NCI-H1092 treated with DMSO at 0.1 percent for 48 hours (cell line): Measurements from ENCODE around the gene DCP1A.
"Not testable (repeated sequence)": the region's sequence is repeated elsewhere in the genome, so short reads cannot be mapped to it uniquely, and the experiment has no call there.

Experiments
- DNase-seq: peaks from one replicate; lab custom pipeline; 2025; lab: John Stamatoyannopoulos, UW

Gene DCP1A

DNA sequence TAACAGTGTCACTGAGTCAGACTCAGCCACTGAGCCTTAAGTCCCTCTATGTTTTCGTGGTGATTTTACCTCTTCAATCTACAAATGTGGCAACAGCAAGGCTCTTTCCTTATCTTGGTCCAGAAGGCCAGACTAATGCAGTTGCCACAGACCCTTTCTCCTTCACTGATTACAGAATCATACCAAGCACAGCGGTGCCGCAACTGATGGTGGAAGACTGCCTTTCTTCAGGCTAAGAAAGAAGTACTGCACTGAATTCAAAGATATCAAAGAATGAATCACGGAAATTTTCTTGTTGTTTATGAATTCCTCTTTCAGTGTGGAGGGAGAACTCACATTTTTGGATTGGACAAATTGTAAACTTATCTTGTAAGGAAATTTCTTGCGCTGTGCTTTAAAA, 18.6 kb downstream of the DCP1A start:
- no peak for DNase-seq

DNA sequence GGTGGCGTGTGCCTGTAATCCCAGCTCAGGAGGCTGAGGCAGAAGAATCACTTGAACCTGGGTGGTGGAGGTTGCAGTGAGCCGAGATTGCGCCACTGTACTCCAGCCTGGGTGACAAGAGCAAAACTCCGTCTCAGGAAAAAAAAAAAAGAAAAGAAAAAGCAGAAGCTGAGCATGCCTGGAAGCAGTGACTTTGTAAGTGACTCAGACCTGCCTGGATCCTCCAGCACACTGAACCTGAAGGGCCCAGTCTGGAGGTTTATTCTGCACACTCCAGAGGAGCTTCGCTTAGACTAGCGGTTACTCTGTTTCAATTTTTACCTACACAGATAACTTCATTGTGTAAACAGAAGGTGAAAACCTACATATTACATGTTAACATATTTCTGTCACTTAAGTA, 19.4 kb downstream of the DCP1A start:
- not testable (repeated sequence) for DNase-seq

DNA sequence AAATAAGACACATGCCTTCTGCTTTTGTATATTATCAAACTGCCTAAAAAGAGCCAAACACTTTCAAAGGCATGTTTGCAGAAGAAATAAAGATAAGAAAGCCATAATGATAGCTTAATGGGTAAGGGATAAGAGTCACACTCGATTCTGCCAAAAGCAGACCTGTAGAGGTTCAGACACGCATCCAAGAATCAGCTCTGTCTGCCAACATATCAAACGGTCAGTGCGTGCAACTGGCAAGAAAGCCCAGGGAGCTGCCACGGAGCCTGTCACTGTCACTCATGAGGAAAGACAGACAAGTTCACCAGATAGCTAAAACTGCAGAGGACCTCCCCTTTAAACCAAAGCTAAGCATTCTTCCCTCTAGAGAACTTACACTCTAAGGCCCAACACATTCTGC, 23.2 kb downstream of the DCP1A start:
- no peak for DNase-seq

DNA sequence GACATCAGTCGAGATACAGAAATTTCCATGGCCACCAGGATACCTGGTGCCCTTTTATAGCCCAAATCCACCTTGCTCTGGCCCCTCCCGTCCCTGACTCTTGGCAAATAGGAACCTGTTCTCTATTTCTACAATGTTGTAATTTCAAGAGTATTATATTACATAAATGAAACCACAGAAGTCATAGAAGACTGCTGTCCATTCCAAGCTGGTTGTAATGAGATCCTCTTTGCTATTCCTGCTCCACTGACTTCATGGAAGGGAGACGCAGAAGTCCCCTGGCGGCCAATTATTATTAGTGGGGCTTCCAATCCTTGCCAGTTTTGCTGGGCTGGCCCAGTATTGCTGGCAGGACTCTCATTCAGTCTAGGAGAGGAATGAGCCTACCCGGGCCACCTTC, 26.6 kb downstream of the DCP1A start:
- DNase-seq = no peak

DNA sequence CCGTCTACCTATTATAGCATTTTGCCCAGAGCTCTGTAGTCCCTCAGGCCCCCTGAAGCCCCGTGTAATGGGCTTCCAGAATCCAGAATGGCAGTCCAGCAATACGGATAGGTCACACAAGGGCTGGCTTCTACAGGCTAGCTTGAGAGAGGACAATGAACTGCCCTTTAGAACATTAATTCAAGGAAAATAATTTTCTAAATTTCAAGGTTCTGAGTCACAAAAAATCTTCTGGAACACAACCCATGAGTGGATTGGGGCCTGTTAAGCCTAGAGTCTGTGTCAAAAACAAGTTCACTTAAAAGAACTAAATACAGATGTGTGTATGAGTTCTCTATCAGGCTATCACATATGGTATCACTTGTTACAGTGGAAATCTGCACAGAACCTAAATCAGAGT, 28.8 kb downstream of the DCP1A start:
- DNase-seq = no peak

DNA sequence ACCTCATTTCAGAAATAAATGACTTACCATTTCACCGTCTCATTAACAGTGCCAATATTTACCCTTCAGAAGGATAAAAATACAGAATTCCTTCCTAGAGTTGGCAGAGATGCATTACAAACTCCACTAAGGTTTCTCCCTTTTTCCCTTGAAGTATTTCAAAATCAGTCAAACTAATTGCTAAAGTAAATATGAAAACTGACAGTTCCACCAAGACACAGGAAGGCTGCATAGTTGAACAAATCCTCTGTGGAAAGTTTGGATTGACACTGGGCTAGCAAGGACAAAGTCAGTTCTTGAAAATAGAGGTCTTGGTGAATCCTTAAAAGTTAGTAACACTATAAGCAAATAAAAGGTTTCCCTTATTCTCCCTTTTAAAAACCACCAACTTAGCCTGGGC, 34.5 kb downstream of the DCP1A start:
- DNase-seq = no peak

DNA sequence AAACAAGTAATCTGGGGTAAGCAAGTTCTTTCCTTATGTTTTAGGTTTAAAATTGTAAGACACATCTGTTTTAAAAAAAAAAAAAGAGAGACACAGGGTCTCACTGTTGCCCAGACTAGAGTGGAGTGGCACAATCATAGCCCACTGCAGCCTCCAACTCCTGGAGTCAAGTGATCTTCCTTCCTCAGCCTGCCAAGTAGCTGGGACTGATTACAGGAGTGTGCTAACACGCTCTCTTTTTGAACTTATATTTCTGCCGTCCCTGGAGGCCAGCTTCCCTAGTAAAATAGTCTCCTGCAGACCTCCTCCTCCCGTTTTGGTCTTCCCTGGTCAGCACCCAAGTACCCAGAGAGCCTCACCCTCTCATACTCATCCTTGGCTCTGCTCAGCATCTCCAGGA, 35.5 kb downstream of the DCP1A start:
- no peak for DNase-seq

DNA sequence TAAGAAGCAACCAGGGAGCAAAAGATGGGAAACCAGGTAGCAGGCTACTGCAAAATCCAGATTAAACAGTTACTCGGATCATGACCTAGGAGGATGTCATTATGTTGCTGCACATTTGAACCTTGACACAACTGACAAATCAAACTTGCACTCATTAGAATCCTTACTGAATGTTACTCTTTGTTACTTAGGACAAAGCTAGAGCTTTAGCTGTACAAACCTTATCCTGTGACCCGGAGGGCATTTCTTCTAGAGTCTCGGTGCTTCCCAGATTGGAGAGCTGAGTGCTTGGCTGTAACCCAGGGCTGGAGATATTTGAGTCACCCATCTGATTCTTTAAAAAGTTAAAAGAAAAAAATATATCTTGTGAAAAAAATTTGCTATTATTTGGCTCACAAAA, 43.4 kb downstream of the DCP1A start:
- DNase-seq = no peak

DNA sequence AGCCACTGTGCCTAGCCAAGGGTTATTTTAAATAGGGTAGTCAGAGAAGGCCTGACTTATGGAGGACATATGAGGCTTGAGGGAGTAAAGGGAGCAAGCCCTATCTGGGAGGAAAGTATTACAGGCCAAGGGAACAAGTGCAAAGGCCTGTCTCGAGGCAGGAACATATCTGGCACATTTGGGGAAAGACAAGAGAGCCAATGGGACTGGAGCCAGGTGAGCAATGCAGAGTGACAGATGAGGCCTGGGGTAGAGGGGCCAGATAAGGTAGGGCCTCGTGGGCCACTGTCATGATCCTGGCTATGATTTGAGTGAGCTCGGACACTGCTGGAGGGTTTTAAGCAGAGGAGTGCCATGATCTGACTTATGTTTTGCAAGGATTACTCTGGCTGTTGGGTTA, 43.8 kb downstream of the DCP1A start:
- DNase-seq = no peak

DNA sequence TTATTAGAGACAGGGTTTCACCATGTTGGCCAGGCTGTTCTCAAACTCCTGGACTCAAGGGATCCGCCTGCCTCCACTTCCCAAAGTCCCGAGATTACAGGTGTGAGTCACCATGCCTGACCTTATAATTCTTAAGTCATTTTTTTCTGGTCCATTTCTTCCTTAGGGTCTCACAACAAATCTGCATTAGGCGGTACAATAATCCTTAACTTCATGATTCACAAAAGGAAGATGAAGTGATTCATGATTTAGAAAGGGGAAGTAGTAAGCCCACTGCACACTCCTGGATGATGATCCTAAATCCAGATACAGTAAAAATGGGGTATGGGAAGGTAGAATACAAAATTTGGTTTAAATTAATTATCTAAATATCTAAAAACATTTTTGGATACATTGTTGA, 46.5 kb downstream of the DCP1A start:
- DNase-seq = no peak

DNA sequence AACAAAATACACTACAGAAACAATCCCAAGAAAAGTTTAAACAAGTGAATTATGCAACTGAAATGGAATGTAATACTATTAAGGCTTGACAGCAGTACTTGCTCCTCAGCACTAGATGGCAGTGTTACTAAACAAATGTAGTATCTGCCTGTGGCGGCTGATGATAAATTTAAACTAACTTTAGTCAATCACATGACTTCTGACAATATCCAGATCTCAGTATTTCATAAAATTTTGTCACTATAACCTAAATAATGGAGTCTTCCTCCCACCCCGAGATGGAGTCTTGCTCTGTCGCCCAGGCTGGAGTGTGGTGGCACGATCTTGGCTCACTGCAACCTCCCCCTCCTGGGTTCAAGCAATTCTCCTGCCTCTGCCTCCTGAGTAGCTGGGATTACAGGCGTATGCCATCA, 47.7 kb downstream of the DCP1A start:
- peak; percentile 52 for DNase-seq

DNA sequence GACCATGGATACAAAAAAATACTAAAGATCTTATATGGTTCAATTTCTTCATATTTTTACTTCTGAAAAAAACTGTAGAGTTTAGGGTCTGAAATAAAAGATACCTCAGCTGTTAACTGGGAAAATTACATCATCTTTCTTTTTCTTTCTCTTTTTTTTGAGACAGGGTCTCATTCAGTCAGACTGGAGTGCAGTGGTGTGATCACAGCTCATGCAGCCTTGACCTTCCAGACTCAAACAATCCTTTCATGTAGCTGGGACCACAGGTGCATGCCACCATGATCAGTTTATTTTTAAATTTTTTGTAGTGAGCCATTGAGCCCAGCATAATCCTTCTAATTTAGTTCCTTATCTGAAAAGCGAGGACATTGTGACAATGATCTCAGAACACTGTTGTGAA, 51.9 kb downstream of the DCP1A start:
- no peak for DNase-seq

DNA sequence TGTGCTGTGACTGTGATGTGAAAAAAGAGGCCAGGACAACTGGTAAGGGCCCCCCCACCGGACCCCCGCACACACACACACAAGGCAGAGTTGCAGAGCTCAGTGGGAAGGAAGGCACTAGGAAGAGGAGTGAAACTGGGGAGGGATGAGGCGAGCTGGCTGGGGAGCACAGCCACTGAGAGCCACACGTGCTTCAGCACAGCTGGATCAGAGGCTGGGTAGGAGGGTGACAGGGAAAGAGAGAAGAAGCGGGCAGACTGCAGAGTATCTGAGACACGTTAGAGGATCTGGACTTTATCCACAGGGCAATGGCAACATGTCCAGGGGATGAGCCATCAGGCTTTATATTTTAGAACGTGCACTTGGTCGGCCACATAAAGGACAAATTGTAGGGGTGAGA, 53.5 kb downstream of the DCP1A start:
- no peak for DNase-seq

DNA sequence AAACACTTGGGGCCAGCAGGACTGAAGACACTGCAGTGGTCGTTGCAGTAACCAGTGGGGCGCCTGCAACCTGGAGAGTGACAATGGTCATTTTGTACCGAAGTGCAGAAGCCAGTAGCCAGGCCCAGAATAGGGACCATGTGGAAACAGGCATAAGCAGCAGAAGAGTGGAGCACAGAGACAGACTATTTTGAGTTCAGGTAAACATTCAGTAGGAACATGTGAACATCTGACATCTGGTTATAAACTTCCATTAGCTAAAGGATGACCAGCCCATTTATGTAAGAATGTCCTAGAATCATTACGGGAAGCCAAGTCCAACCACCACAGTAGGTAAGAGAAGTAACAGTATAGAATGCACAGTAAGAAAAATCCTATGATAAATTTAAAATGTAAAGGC, 59.1 kb downstream of the DCP1A start:
- DNase-seq = no peak

DNA sequence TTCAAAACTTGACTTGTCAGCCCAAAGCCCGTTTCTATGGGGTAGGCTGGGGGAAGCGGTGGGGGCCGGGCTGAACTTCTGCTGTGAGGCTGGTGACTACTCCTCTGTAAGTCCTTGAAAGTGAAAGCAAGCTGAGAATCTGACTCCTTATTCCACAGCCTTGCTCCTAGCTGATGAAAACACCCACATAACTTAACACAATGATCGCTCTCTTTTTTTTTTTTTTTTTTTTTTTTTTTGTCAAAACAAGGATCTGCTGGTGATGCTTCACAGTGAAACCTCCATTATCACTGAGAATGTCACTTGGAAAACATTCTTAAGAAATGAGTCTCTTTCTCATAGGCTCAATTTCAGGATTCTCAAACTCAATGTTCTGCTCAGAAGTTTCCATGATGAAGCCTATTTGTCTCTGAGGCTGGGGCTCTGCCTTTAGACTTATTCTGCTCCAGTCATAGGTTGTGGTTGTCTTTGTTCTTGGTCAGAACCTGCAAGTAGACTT, 60.2 kb downstream of the DCP1A start:
- DNase-seq = no peak

DNA sequence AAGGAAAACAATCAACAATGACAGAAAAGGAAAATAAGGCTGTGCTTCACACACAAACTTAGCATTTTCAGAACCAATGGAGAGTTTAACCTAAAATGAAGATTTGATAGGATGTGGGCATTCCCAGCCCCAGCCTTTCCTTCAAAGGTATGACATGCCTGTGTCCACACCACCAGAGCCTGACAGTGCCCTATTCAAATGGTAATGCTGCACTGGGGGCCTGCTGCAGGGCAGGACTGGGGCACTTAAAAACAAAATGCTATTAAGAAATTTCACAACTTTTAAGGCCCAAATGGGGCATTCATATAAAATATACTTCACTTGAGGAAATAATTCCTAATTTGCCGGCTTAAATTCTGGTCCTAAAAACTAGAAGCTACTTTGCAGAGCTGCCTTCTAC, 60.6 kb downstream of the DCP1A start:
- DNase-seq = no peak

DNA sequence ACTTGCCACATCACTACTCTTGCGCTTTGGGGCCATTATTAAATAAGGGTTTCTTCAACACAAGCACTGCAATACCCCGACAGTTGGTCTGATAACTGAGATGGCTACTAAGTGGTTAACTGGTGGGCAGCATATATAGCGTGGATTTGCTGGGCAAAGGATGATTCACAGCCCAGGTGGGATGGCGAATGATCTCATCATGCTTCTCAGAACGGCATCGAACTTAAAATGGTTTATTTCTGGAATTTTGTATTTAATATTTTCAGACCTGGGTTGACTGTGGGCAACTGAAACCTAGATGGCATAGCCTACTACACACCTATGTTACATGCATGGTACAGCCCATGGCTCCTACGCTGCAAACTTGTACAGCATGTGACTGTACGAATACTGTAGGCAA, 64.8 kb downstream of the DCP1A start:
- no peak for DNase-seq

DNA sequence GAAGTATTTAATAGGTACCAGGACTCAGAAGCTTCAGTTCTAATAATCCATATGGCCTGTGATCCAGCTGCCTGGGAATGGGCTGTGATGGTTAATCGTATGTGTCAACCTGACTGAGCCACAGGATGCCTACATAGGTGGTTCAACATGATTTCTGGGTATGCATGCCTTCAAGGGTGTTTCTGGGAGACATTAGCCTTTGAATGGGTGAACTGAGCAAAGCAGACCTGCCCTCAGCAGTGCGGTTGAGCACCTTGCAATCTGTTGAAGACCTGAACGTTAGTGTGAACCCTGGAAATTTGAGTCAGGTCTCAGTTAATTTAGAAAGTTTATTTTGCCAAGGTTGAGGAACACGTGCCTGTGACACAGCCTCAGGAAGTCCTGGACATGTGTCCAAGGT, 68.7 kb downstream of the DCP1A start:
- no peak for DNase-seq

DNA sequence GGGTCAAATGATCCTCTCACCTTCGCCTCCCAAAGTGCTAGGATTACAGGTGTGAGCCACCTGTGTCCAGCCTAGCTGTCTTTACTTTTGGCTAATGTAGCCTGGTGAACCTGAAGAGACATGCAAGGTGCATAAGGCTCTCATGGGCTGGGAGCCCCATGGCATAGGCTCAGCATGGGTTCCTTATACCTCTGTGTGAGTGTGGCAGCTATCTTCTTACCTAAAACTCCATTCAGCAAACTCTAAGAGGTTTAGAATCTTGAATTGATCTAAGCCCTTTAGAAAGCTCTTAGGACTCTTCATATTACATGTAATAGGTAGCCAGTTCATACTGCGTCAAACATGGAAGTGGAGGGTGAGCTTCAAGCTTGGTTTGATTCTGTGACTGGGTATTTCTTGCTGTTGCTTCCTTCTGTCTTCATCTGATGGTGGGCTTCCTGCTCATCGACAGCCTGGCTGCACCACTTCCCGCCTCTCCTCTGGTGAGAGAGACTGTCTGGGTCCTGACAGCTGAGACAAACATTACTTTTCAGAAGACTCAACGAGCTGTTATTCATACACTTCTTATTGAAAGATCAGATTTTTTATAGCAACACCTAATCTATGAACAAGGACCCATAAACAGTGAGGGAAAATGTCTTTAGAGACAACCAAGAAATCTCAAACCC, 72.3 kb downstream of the DCP1A start:
- DNase-seq = no peak

DNA sequence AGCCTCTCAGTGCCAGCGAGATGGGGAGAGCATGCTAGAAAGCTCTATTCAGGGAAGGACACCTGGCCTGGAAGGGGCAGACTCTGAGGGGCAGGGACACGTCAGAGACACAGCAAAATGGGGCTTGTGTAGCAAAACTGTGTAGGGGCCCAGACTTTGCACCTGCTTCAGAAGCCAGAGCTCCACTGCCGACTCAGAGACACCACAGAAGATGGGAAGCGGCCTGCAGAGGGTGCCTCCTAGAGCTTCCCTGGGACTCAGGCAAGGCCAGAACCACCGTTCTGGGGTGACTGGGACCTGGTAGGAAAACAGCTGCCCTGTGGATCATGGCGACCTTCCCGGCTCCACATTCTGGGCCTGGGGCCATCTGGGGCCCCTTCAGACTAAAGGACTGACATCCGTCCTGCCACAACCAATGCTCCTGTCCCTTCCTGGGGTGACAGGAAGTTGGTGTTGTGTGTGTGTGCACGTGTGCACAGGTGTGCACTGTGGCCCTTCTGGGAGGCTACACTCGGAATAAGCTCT, 74.1 kb downstream of the DCP1A start:
- no peak for DNase-seq

DNA sequence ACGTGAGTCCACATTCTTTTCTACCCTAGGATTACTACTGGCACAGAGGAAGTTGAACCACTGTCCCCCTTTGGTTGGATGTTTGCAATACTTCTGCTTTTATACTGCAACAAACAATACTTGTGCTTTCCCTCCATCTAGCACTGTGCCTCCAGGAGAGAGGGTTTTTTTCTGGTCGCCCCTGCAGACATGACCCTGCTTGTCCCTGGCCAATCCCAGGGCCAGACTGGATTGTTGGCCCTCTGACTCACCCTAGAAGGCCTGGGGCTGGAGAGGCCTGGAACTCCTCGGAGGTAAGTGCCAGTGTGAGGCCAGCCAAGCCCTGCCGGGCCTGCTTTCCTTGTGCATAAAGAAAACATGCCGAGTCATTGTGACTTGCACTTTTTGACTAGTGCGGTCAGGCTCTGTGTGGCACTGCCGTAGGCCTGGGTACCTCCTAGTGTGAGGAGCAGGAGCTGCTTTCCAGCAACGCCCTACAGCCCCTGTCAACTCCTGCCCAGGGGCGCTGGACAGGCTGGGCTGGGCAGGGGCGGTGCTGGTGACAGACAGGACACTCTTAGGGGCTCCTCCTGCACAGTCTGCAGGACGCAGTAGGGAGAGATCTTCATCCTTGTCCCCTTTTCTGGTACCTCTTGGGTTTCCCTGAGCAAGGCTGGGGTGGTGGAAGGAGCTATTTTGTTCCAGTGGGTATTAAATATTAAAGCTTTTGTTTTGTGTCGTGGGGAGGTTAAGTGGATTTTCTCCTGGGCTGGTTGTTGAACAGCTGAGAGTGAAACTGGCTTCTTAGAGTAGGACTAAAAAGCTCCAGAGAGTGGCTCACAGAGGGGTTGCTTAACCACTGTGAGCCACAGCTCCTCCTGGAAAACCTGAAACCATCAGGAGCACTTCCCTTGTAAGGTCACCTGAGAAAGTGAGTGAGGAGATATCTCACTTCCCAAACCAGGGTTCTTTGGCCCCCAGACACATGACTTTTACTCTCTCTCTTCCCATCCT, 77.2 kb downstream of the DCP1A start:
- peak; percentile 17 for DNase-seq

DNA sequence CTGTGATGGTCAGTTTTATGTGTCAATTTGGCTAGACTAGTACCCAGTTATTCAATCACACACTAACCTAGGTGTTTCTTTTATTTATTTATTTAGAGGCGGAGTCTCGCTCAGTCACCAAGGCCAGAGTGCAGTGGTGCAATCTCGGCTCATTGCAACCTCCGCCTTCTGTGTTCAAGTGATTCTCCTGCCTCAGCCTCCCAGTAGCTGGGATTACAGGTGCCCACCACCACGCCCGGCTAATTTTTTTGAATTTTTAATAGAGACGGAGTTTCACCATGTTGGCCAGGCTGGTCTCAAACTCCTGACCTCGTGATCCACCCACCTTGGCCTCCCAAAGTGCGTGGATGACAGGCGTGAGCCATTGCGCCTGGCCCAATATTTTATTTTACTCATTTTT, 78.2 kb downstream of the DCP1A start:
- not testable (repeated sequence) for DNase-seq

DNA sequence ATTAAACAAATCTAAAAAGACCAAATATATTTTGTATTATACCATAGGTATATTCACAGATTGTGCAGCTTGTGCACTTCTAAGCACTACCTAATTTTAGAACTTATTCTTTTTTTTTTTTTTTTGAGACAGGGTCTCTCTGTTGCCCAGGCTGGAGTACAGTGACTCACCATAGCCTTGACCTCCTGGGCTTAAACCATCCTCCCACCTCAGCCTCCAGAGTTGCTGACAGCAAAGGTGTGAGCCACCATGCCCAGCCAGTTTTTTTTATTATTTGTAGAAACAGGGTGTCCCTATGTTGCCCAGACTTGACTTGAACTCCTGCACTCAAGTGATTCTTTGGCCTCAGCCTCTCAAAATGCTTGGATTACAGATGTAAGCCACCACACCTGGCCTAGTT, 79.6 kb downstream of the DCP1A start:
- no peak for DNase-seq
